ENCODE measurements around the gene SLC7A6.
"Not testable (repeated sequence)": the region's sequence is repeated elsewhere in the genome, so short reads cannot be mapped to it uniquely, and the experiment has no call there.

SLC7A6 gene

DNA sequence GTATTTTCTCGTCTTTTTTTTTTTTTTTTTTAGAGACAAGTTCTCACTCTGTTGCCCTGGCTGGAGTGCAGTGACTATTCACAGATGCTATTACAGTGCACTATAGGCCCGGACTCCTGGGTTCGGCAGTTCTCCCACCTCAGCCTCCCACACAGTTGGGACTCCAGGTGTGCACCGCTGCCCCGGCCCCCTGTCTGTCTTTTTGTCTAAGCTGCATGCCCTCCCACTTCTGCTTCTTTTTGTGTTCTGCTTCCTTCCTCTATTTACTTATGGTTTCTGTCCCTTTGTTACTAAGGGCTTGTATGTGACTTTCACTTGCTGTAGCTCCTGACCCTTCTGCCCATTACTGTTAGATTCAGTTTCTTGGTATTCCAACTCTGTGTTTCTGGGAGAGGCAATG lies 20.5 kb downstream of the SLC7A6 start:
- DNase-seq = peak; percentile 31 to 42

GRCh38 chr16:68285683-68286082 lies 21.4 kb downstream of the SLC7A6 start:
- no peak for DNase-seq

GRCh38 chr16:68286153-68287074 lies 22.1 kb downstream of the SLC7A6 start:
- peak; percentile 23 to 40 for DNase-seq

GRCh38 chr16:68287276-68288251 lies 23.2 kb downstream of the SLC7A6 start:
- DNase-seq = peak; percentile 29 to 52

DNA sequence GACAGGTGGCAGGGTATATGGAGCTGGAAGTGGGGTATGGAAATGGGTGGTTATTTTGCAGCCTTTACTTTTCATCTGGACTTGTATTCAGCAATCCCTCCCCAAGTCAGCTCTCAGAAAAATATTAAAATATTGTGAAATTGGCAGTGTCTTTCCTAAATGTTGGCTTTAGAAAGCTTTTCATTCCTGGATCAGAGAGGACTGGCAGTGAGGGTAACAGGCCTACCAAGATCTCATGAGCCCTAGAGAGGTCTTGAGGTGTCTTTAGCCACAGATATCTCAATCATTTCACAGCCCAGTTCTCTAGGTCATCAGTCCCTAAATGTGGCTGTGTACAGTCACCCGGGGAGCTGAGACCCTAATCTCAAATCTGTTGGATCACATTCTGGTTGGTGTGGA lies 23.9 kb downstream of the SLC7A6 start:
- DNase-seq = no peak

DNA sequence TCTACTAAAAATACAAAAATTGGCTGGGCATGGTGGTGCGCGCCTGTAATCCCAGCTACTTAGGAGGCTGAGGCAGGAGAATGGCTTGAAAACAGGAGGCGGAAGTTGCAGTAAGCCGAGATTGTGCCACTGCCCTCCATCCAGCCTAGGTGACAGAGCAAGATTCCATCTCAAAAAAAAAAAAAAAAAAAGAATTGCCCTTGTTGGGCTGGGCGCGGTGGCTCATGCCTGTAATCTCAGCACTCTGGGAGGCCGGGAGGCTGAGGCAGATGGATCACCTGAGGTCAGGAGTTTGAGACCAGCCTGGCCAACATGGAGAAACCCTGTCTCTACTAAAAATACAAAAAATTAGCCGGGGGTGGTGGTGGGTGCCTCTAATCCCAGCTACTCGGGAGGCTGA lies 24.5 kb downstream of the SLC7A6 start:
- DNase-seq = not testable (repeated sequence)

GRCh38 chr16:68289202-68289601 lies 24.9 kb downstream of the SLC7A6 start:
- no peak for DNase-seq

DNA sequence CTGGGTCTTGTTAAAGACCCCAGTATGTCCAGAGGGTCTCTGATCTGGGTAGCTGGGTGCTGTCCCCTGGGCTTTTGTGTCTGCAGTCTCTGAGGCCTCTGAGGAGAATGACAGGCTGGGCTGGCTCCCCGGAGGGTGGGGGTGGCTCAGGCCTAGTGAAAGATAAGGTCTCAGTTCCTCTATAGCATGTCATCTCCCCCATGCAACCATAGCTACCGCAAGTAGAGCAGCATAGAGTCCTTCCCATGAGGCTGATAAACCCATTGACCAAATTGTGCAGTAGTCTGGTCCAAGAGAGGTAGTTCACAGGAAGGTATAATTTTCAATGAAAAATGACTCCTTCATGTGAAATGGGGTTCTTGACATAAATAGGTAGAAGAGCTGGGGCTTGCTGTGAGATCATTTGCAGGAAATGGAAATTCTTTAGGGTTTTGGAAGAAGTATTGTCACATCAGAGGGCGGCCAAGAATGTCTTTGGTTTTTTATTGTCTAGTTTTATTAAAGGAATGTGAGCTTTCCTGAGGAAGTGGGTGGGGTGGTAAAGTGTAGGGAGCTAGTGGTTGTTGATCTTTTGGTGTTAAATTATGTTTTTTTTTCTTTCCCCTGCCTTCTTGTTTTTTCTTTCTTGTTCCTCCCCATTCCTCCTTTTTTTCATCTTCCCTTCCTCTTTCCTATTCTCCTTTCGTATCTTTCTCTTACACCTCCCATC lies 25.4 kb downstream of the SLC7A6 start:
- DNase-seq = peak in 1 of 2 donors; percentile 37

GRCh38 chr16:68290450-68290849 lies 26.1 kb downstream of the SLC7A6 start:
- DNase-seq = no peak

- peak in 1 of 2 donors; percentile 29 for DNase-seq
Observed at GRCh38 chr16:68291227-68291626, 26.9 kb downstream of the SLC7A6 start.

DNA sequence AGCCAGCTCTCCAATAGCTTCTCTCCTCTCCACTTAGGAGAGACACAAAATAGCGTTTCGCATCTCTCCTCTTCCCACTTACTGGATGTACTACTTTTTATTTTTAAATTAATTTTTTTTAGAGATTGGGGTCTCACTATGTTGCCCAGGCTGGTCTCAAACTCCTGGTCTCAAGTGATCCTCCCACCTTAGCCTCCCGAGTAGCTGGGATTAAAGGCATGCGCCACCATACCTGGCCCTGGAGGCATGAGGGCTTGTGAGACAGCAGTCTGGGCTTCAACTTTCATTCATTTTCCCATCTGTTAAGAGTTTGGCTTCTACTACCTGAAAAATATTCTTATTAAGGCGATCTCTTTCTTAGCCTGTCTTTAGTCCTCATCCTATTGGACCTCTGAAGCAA lies 28.1 kb downstream of the SLC7A6 start:
- DNase-seq = no peak

GRCh38 chr16:68296291-68296690 lies 32.0 kb downstream of the SLC7A6 start:
- DNase-seq = no peak

DNA sequence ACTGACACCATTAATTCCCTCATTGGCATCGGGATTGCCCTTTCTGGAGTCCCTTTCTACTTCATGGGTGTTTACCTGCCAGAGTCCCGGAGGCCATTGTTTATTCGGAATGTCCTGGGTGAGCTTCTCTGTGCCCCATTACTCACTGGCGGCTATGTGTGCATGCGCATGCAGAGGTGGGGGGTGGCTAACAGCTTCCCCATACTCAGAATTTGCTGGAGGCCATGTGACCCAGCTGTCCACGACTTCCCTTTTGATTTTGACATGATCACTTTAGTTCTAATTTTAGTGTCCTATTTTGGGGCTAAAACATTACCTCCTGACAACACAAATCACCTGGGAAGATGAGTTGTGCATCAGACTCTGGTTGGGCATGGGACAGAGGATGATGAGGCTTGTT lies 32.4 kb downstream of the SLC7A6 start:
- DNase-seq = peak; percentile 58 to 60

DNA sequence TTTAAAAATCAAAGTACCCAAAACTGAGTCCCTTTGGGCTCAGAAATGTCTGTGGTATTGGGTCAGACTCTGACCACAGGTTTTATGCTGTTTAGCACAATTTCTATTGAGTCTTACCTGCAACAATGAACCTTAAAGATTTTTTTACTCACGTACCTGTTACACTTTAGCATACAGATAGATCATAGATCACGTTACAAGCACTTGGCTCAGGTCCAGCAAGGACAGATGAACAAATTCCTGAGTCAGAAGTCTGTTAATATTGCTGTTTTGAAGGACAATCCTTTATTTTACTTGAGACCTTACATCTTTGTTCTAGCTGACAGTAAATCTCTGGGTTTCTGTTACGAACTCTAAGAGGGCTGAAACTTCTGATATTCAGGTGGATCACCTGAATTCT lies 33.6 kb downstream of the SLC7A6 start:
- no peak for DNase-seq

DNA sequence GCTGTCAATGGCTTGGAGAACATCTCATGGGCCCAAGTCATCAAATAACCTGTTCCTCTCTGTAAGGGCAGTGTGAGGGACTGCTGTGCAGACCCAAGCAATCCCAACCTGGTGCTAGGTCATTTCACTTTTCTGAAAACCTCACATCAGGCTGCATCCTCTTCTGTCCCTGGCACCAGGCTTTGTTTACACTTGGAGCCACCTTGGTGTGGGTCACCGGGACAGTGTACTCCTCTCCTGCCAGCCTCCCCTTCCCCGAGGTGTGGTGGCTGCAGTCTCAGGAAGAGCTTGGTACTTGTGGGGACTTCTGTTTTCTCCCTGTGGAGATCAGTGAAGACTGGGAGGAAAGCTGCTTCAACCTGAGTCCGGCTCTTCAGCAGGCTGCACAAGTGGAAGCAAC lies 34.0 kb downstream of the SLC7A6 start:
- DNase-seq = no peak

DNA sequence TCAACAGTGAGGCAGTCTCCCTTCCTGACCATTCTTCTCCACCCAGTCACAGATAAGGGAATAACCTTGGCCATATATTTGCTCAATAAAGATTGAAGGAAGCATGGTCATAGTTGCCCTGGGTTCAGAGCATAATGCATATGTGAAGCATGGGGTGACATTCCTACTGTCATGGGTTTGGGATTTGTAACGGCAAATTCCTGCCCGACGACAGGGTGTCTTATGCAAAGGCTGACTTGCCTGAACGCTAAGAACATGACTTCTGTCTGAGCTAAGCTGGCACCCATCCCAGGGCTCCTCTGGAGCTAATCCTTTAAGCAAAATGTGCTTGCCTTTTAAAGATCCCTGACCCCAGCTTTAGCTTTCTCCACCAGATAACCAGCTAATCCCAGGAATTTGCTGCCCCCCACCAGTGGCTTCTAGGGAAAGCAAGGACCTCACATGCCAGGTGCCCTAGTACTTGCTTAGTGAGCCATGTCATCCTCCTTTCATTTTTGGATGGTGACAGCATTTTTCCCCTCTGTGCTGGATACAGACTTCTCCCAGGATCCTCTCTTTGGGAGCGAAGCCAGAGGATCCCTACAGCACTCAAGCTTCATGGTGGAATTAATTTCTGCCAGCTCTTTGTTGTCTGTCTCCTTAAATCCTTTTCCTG lies 34.7 kb downstream of the SLC7A6 start:
- no peak for DNase-seq

GRCh38 chr16:68299571-68300453 lies 35.5 kb downstream of the SLC7A6 start:
- DNase-seq = no peak

DNA sequence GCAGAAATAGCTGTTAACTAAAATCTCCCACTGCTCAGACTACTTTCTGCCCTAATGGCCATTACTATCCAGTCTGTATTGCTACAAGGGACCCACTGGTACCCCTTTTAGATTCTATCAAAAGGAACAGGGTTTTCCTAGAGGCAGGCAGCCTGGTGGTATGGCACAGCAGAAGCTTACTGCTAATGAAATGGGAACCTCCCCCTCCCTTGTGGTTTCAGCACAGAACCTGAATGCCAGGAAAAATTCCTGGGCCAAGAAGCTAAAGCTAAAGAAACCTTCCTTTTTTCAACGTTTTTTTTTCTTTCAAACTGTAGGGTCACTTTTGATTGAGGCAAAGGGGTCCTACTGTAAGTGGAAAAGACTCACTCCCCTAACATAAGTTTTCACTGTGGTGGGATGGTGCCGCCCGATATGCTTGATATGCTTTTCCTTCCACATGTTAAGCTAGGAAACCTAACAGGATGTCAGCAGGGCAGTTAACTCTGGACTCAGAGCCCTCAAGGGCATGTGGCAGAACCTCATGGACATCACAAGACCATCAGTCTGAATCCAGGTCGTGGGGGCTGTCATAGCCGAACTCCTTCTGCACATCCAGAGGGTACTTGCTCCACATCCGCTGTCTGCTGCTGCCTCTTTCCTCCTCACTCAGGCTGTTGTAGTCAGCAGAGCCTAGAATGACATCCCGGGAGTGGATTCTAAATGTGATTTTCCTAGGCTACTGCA lies 36.6 kb downstream of the SLC7A6 start:
- no peak for DNase-seq

- DNase-seq = no peak
Observed at GRCh38 chr16:68306633-68307032, 42.3 kb downstream of the SLC7A6 start.

DNA sequence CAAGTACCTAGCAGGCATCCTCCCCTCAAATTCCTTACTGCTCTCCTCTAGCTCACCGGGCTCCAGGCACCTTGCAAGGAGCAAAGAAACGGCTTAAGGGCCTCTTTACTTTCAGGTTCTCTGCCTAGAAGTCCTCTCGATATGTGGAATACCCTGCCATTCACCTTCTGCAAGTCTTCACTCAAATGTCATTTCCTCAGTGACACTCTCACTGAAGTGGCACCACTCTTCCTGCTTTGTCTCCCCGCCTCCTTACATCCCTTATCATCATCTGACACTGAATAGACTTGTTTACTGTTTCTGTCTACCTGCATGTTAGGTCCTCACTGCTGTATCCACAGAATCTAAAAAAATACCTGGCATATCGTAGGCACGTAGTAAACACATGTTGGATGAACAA lies 45.5 kb downstream of the SLC7A6 start:
- DNase-seq = no peak

GRCh38 chr16:68310437-68310773 lies 46.1 kb downstream of the SLC7A6 start:
- peak in 1 of 2 donors; percentile 50 for DNase-seq
